Measurements from ENCODE around the gene ZBTB16. TPM values are rescaled to one million over a fixed set of nuclear protein-coding genes. Genes with fewer than 3 reads are reported as not detected.
A peak's percentile ranks its signal among the peaks of the same experiment; 100 is the strongest.

ZBTB16 gene
- total RNA-seq, 1 donor from 2014 or later = 64.5 TPM

DNA sequence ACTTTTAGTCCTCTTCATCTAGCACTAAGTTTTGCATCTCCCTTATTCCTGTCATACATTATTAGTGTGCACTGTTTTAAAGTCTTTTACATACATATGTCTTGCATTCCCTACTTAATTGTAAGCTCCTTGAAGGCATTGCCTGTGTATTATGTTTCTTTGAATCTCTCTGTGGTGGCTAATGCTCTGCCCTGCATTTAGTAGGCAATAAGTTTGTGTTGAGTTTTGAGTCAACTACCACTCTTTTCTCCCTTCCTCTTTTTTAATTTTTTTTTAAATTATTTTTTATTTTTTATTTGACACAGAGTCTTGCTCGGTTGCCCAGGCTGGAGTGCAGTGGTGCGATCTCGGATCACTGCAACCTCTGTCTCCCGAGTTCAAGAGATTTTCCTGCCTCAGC, 78.9 kb downstream of the ZBTB16 start:
- Histone ChIP-seq H3K27me3 (ENCODE audit: low read depth) (no peaks in the 10 kb centered on the region), H3K4me3 (no peak overlapping the region), H3K9me3 (replicated peaks) (no peaks in the 10 kb centered on the region), H3K27ac (replicated peaks) (peak overlapping the region; percentile 81), H3K4me1 (peaks cover 100% of the 10 kb centered on the region), H3K36me3 (peaks cover 14% of the 10 kb centered on the region)
- TF ChIP-seq, protein P1, sequence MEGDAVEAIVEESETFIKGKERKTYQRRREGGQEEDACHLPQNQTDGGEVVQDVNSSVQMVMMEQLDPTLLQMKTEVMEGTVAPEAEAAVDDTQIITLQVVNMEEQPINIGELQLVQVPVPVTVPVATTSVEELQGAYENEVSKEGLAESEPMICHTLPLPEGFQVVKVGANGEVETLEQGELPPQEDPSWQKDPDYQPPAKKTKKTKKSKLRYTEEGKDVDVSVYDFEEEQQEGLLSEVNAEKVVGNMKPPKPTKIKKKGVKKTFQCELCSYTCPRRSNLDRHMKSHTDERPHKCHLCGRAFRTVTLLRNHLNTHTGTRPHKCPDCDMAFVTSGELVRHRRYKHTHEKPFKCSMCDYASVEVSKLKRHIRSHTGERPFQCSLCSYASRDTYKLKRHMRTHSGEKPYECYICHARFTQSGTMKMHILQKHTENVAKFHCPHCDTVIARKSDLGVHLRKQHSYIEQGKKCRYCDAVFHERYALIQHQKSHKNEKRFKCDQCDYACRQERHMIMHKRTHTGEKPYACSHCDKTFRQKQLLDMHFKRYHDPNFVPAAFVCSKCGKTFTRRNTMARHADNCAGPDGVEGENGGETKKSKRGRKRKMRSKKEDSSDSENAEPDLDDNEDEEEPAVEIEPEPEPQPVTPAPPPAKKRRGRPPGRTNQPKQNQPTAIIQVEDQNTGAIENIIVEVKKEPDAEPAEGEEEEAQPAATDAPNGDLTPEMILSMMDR (IDR thresholded peaks at IDR 0.05; ENCODE audit: borderline replicate concordance) = no peak
- DNase-seq = no peak
- intact Hi-C loops (cut with micrococcal nuclease) = no loop called here

DNA sequence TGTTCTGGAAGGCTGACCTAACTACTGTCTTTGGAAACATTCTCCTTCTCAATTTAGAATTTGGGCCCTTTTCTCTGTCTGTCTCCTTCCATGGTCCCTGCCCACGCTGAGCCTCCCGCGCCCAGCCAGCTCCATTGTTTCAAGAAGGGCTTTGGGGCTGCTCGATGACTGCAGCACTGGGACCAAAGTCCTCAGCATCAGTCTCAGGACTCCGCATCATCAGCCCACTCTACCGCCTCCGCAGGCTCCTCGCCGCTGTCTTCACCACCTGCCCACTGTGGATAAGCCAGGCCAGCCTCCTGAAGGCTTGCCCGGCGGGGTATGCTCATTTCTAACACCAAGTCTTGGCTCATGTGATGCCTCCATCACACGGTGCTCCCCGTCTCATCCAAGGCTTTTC, 81.3 kb downstream of the ZBTB16 start:
- intact Hi-C loops (cut with micrococcal nuclease) = no loop called here
- Histone ChIP-seq H3K4me1 (peaks cover 100% of the 10 kb centered on the region), H3K27me3 (ENCODE audit: low read depth) (no peaks in the 10 kb centered on the region), H3K36me3 (peaks cover 17% of the 10 kb centered on the region), H3K4me3 (no peak overlapping the region), H3K9me3 (replicated peaks) (no peaks in the 10 kb centered on the region), H3K27ac (replicated peaks) (peak overlapping the region; percentile 81)
- DNase-seq = no peak
- TF ChIP-seq, protein P1 (IDR thresholded peaks at IDR 0.05; ENCODE audit: borderline replicate concordance) = no peak

DNA sequence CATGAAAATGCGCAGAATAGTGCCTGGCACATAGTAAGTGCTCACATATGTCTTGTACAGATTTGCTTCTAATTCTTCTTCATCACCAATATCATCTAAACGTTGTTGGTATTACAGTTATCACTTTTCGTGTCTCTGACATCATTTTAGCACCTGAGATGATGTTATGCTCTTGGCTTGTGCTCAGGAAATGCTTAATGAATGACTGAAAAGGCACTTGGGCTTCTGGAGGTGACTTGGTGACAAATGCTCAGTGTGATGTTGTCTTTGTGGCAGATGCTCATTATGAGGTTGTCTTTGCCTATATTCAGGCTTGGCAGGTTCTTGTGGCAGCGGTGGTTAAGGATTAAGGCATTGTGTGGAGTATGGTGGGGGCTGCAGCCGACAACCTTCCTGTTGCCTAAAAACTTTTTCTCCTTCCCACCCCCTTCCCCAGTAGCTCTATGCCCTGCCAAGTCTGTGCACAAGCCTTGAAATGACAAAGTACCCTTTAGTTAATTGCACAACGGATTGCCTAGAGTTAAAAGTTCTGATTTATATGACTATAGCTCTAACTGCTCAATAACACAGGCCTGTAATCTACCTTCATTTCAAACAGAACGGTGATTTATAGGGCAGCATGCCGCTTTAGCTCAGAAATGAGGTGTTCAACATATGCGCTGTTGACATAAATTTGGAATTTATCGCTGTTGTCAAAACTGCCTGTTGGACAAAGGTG, 82.5 kb downstream of the ZBTB16 start:
- peaks cover 100% of the 10 kb centered on the region for H3K4me1 ChIP-seq
- H3K27ac ChIP-seq (replicated peaks) = peak overlapping the region; percentile 81
- TF ChIP-seq, protein P1 (IDR thresholded peaks at IDR 0.05; ENCODE audit: borderline replicate concordance) = no peak
- no peak overlapping the region for H3K4me3 ChIP-seq
- peaks cover 19% of the 10 kb centered on the region for H3K36me3 ChIP-seq
- no peaks in the 10 kb centered on the region for H3K9me3 ChIP-seq (replicated peaks)
- intact Hi-C loops (cut with micrococcal nuclease) = no loop called here
- H3K27me3 ChIP-seq (ENCODE audit: low read depth) = no peaks in the 10 kb centered on the region
- DNase-seq = no peak

DNA sequence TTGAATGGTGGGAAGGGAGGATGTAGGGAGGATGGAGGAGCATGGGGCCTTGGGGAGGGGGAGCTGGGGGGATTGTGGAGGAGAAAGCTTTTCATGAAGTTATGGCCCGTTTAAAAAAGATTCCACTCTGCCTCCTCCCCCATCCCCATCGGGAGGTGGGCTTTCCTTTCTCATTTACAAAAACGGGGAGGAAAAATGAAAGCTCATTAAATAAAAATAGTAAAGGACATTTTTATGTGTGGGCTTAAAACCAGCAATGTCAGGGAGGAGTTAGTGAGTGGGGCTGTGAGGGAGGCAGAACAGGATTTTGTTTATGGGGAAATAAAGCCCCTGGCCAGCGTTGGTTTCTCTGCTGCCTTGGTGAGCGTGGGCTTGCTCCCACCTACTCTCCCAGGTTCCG, 83.2 kb downstream of the ZBTB16 start:
- H3K27me3 ChIP-seq (ENCODE audit: low read depth) = no peaks in the 10 kb centered on the region
- intact Hi-C loops (cut with micrococcal nuclease) = no loop called here
- peaks cover 19% of the 10 kb centered on the region for H3K36me3 ChIP-seq
- no peak for DNase-seq
- no peak overlapping the region for H3K4me3 ChIP-seq
- TF ChIP-seq, protein P1 (IDR thresholded peaks at IDR 0.05; ENCODE audit: borderline replicate concordance) = no peak
- peak overlapping the region; percentile 81 for H3K27ac ChIP-seq (replicated peaks)
- no peaks in the 10 kb centered on the region for H3K9me3 ChIP-seq (replicated peaks)
- peaks cover 100% of the 10 kb centered on the region for H3K4me1 ChIP-seq

DNA sequence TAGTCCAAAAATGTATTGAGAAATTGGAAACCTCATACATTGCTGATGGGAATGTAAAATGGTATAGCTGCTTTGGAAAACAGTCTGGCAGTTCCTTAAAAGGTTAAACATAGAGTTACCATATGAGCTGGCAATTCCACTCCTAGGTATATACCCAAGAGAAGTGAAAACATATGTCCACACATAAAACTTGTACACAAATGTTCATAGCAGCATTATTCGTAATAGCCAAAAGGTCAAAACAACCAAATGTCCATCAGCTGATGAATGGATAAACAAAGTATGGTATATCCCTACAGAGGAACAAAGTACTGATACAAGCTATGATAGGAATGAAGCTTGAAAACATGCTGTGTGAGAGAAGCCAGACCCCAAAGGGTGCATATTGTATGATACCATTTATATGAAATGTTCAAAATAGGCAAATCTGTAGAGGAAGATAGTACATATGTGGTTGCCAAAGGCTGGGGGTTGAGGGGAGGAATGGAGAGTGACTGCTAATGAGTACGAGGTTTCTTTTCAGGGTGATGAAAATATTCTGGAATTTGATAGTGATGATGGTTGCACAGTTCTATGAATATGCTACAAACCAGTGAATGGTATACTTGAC, 85.8 kb downstream of the ZBTB16 start:
- DNase-seq = no peak
- H3K36me3 ChIP-seq = peaks cover 17% of the 10 kb centered on the region
- peaks cover 98% of the 10 kb centered on the region for H3K4me1 ChIP-seq
- H3K9me3 ChIP-seq (replicated peaks) = no peaks in the 10 kb centered on the region
- intact Hi-C loops (cut with micrococcal nuclease) = no loop called here
- no peaks in the 10 kb centered on the region for H3K27me3 ChIP-seq (ENCODE audit: low read depth)
- peak overlapping the region; percentile 81 for H3K27ac ChIP-seq (replicated peaks)
- TF ChIP-seq, protein P1 (IDR thresholded peaks at IDR 0.05; ENCODE audit: borderline replicate concordance) = no peak
- no peak overlapping the region for H3K4me3 ChIP-seq
